AG10803 (cell line): ENCODE measurements around the gene PRSS53.

Experiments
- DNase-seq: peaks from one replicate; pipeline ENCODE4 v3.0.0; 2010; ENCODE audit warnings: low read depth
- H3K4me3 ChIP-seq: 2 replicates; pipeline ENCODE4 v1.5.1; 2011; ENCODE audit warnings: mild to moderate bottlenecking, low read length, control low read depth
- CTCF ChIP-seq: conservative IDR thresholded peaks from 2 replicates; pipeline ENCODE4 v1.5.1; 2011; ENCODE audit warnings: mild to moderate bottlenecking, low read length, control low read depth, inconsistent platforms

PRSS53 gene

GRCh38 chr16:31080035-31080629, 8.6 kb downstream of the PRSS53 start:
- no peak overlapping the region for H3K4me3 ChIP-seq

GRCh38 chr16:31079342-31079944, 9.3 kb downstream of the PRSS53 start:
- no peak for TF ChIP-seq CTCF
- DNase-seq, result no peak
- H3K4me3 ChIP-seq, result no peak overlapping the region

More at GRCh38 chr16:31080035-31080629, 8.6 kb downstream of the PRSS53 start:
- TF ChIP-seq CTCF, result no peak
- DNase-seq, result no peak

GRCh38 chr16:31078597-31079341, 10.0 kb downstream of the PRSS53 start:
- DNase-seq, result no peak
- no peak overlapping the region for H3K4me3 ChIP-seq
- no peak for TF ChIP-seq CTCF

GRCh38 chr16:31077592-31078396, 10.9 kb downstream of the PRSS53 start:
- no peak for DNase-seq
- no peak for TF ChIP-seq CTCF

GRCh38 chr16:31077024-31077423, 11.7 kb downstream of the PRSS53 start:
- DNase-seq, result no peak
- no peak overlapping the region for H3K4me3 ChIP-seq
- no peak for TF ChIP-seq CTCF

More at GRCh38 chr16:31077592-31078396, 10.9 kb downstream of the PRSS53 start:
- no peak overlapping the region for H3K4me3 ChIP-seq

- no peak for DNase-seq
- no peak overlapping the region for H3K4me3 ChIP-seq
- no peak for TF ChIP-seq CTCF
Observed at GRCh38 chr16:31076319-31076718, 12.4 kb downstream of the PRSS53 start.
